MM.1S (cell line): ENCODE results near the gene CALR3.

Source experiments
- EZH2 ChIP-seq: fragments of 300-600 bp; sonication (generic); optimal IDR thresholded peaks from 2 replicates; pipeline ENCODE3; 2017; ENCODE audit warnings: low read depth, mild to moderate bottlenecking, antibody characterized with exemption, low read length, mixed read lengths
- EZH2phosphoT487 ChIP-seq: fragments of 300-600 bp; sonication (generic); IDR thresholded peaks from 2 replicates; pipeline ENCODE4 v1.6.1; 2018; ENCODE audit warnings: antibody characterized with exemption, low read length
- TF ChIP-seq, protein P1 (sequence below): fragments of 300-600 bp; sonication (generic); IDR thresholded peaks from 2 replicates; pipeline ENCODE4 v1.5.1; 2016; ENCODE audit warnings: antibody characterized with exemption, low read length, mixed read lengths

DNA sequence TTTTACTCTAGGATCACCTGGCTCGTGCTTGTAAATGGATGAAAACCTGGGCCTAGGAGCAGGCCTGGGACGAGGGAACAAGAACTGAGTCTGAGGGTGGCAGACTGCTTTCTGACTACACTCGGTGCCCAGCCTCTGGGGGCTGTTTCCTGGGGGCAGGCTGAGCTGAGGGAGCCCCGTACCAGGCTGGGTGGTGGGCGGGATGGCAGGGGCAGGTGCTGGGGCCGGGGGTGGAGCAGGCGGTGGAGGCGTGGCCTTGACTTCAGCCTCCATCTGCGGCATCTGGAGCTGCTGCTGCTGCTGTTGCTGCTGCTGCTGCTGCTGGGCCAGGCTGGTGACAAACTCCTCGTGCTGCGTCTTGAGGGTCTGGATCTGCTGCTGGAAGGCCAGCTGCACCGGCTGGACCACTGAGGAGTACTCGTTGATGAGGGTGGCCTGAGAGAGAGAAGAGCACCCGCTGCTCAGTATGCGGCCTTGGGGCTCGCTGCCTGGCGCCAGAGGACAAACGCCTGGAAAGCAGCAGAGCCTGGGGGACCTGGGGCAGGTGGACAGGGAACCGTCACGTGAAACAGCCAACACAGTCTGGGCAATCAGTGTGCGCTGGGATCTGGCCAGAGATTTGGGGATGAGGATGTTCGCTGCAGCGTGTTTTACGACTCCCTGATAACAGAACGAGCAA lies 33.6 kb upstream of the CALR3 start:
- TF ChIP-seq EZH2, result no peak
- TF ChIP-seq, protein P1, sequence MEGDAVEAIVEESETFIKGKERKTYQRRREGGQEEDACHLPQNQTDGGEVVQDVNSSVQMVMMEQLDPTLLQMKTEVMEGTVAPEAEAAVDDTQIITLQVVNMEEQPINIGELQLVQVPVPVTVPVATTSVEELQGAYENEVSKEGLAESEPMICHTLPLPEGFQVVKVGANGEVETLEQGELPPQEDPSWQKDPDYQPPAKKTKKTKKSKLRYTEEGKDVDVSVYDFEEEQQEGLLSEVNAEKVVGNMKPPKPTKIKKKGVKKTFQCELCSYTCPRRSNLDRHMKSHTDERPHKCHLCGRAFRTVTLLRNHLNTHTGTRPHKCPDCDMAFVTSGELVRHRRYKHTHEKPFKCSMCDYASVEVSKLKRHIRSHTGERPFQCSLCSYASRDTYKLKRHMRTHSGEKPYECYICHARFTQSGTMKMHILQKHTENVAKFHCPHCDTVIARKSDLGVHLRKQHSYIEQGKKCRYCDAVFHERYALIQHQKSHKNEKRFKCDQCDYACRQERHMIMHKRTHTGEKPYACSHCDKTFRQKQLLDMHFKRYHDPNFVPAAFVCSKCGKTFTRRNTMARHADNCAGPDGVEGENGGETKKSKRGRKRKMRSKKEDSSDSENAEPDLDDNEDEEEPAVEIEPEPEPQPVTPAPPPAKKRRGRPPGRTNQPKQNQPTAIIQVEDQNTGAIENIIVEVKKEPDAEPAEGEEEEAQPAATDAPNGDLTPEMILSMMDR, result no peak
- TF ChIP-seq EZH2phosphoT487, result no peak
